Femur (tissue), 1 donor: ENCODE measurements around the gene PLXNA2.

ENCODE experiments used
- DNase-seq: peaks from one replicate; pipeline ENCODE4 v3.0.0-alpha.2; 2017

Gene PLXNA2

GRCh38 chr1:208034135-208034534 lies 210.0 kb downstream of the PLXNA2 start:
- no peak for DNase-seq

- DNase-seq: no peak
Measured at GRCh38 chr1:208033236-208033635, 210.9 kb downstream of the PLXNA2 start.

DNA sequence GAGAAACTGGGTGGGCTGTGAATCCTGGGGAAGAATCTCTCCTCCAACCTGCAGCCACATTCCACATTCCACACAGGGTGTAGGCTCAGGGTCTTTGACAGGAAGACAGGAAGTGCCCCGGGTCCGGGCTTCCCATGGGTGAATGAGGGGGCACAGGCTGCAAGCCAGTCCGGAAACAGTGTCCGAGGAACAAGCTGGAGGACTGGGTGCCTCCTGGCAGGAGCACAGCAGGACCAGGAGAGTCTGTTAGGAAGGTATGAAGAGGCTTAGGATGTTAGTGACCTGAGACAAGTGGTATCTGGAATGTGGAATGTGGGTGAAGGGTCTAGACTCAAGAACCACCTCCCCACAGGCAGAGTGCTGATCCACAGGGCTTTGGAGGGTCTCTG lies 212.3 kb downstream of the PLXNA2 start:
- DNase-seq: no peak

DNA sequence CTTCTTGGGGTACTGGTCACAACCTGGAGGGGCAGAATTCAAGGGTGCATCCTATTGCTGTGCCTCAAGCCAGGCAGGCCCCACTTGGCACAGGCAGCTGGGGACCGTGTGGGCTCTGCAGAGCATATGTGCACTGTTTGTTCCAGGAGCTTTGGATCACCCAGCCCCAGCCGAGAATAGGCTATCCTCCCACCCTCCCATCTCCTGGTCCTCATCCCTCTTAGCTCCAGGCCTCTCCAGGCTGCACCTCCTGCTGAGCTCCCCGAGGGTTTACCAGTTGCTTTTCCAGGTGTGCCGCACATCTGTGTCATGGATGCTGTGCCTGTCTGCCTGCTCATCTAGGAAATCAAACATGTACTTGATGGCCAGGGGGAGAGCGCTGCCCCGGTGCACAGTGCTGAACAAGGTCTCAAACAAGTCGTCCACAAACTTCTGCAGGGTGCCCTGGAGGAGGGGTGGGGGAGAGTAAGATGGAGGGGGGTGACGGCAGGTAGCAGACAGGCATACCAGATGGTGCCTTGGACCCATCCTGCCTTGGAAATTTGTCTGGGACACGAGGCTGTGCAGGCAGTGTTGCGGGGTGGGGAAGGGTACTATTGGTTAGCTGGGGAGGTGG lies 212.8 kb downstream of the PLXNA2 start:
- DNase-seq: no peak

GRCh38 chr1:208030288-208031091 lies 213.7 kb downstream of the PLXNA2 start:
- DNase-seq: peak; percentile 94

- peak; percentile 74 for DNase-seq
Measured at GRCh38 chr1:208029381-208030287, 214.6 kb downstream of the PLXNA2 start.

DNA sequence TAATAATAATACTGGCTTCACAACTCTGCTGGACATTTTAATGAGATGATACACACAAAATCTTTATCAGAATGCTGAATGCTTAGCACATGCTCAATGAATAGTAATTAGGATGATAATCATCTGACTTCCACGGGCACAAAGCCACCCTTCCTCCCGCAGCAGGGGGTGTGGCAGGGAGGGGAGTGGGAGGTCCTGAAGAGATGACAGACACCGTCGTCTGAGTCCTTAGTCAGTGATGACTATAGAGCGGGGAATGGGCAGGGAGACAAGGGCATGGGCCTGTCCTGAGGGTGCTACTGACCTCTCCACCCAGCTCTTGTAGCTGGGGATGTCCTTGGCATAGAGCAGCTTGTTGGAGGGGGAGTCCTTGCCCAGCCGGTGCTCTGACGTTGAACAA lies 215.7 kb downstream of the PLXNA2 start:
- DNase-seq: no peak

DNA sequence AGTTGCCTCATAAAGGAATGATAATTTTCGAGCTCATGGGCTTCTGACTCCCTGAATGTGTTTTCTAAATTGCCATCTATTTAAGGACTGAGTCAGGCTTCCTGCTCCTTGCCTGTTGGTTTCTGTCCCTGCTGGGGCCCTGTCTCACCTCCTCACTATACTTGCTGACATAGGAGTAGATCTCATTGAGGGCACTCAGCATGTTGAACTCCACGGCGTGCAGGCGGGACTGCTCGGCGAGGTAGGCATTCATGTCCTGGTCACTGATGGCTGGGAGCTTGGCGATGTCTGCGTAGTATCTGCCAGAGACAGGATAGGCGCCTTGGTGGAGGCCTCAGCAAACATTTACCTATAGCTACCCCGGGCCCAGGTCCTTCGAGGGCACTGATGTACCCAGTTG lies 216.3 kb downstream of the PLXNA2 start:
- DNase-seq: no peak

DNA sequence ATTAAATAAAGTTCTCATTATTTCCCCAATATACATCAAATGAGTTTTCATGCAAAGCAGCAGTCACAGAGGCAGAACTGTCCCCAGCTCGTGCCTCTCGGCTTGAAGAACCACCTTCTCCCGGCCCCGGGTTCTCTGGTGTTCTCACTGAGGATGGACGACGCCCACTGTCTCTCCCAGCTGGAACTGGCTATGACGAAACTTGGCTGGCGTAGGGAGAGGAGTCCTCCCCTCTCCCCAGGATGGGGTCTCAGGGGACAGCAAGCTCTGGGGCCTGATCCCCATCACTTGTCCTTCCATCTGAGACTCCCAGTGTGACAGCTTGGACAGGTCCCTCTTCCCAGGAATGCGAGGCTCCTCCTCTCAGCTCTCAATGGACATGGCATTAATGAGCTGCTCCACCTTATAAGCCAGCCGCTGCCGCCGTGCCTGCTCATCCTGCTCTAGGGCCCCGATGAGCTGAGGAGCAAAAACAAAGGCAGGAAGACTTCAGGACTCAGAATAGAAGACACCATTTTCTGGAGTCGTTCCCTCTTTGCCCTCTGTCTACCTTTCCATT lies 217.2 kb downstream of the PLXNA2 start:
- no peak for DNase-seq

GRCh38 chr1:208025031-208025430 lies 219.2 kb downstream of the PLXNA2 start:
- DNase-seq: peak; percentile 66

- DNase-seq: no peak
Measured at GRCh38 chr1:208024406-208024805, 219.8 kb downstream of the PLXNA2 start.

DNA sequence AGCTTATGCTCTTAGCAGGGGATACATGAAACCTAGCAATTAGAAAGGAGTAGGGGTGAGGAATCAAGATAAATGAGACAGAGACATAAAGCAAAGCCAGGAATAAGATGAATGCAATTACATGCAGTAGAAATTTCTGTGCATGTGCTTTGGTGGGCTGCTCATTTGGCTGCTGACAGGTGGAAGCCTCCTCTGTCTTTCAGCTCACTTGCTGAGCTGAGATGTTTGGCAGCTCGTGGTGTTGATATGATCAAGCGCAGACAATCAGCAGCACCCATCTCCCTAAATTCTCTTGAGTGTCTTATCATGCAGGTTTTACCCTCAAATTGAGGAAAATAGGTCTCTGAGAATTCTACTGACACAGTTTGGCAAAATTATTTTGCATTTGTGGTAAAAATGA lies 224.9 kb downstream of the PLXNA2 start:
- no peak for DNase-seq

DNA sequence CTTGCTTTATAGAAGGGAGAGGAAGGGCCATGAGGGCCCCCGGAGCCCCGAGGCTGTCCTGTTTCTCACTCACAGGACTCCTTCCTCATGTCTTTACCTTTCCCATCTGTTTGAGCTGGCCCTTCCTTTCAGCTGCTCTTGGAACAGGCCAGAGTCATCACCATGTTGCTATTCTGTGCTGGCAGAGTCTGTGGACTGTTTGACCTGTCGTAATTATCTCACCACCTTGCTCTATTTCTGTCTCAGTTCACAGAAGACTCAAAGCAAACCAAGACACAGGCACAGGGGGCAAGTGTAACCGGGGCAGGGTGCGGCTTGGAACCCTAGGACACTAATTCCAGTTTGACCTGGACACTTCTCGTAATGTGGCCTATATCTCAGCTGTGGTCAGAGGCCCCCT lies 228.9 kb downstream of the PLXNA2 start:
- DNase-seq: no peak

DNA sequence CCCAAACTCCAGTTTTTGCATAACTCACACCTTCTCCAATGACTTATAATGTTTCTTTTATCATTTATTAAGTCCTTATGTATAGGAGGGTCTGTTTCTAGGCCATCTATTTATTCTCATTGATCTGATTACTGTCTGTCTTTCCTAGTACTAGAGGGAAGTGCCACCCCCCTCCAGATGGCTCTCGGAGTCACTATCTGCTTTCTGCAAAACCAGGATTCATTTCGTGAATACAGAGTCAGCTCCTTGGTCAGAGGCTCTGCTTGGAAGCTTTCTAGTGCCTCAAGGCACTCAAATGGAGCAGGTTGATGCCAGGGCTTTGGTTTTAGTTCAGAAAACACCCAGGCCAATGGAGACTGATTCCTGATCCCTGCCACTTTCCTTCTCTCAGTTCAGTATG lies 231.0 kb downstream of the PLXNA2 start:
- no peak for DNase-seq

GRCh38 chr1:208012721-208013120 lies 231.5 kb downstream of the PLXNA2 start:
- no peak for DNase-seq

DNA sequence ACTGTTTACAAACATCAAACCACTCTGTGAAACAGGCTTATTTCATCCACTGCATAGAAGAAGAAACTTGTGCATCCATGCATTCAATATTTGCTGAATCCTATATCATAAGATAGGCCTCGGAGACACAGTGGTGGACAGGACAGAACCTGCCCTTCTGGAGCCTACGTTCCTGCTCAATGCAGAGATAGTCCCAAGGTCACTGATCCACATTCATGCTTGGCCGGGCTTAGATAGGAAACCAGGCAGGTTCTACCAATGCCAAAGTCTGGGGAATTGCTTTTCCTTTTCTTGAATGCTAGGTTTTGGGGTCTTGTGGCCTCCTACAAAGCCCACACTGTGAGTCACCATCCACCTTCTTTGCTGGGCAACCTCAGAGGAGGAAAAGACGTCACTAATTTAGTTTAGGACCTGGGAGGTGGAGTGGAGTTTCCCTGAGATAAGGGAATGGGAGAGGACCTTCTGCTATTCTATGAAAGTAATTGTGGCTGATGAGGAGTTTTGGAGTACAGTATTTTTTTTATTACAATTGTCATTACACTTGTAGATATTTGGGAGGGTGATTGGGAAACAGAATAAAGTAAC lies 233.6 kb downstream of the PLXNA2 start:
- no peak for DNase-seq

DNA sequence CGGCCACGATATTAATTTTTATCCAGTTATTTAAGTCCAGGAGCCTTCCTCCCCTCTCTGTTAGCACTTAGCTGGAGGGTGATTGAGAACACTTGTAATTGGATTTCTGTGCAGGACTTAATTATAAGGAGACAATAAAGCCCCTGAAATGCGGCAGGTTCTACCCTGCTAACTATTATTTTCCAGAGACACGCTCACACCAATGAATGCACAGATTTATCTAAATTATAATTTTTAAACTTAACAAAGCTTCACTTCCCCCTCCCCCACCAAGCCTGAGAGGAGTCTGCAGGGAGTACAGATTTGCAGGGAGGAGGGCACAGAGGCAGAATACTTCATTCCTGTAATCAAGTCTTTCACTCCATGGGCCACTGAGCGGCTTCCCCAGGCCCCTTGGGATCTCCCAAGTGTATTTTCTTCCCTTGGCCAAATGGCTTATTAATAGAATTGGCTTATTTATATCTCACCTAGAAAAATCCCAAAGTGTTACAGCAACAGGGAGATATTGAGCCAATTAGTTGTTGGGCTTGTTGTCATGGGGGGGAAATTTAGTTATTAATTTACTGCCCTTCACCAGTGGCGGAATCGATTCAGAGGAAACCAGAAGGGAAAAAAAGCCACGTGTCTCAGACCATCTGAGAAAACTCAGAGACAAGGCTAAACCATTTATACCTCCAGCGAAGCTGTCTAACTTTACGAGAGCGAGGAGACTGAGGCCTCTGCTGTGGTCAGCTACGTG lies 234.3 kb downstream of the PLXNA2 start:
- DNase-seq: no peak

- DNase-seq: no peak
Measured at GRCh38 chr1:208009303-208009702, 234.9 kb downstream of the PLXNA2 start.

- DNase-seq: no peak
Measured at GRCh38 chr1:208008534-208008933, 235.7 kb downstream of the PLXNA2 start.

DNA sequence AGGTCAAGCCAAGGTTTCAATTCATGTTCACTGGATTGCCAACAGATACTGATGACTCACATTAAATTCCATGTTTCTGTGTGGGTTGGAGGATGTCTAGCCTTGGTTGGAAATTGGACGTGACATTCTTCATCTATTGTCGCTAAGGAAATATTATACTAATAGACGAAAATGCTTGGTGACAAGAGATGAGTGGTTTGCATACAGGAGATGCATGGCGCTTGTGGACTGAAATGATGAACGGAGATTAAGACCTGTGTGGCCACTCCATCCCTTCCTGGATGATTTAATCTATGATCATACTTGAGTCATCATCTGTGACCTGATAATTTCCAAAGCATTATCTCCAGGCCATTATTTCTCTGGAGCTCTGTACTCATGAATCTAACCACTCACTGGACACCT lies 236.2 kb downstream of the PLXNA2 start:
- DNase-seq: no peak

- DNase-seq: no peak
Measured at GRCh38 chr1:208007319-208007937, 236.8 kb downstream of the PLXNA2 start.
